GM12865 (cell line): Measurements from ENCODE around the gene NTN1.

Experiments
- DNase-seq: peaks from one replicate; pipeline ENCODE4 v3.0.0; 2010; ENCODE audit warnings: low read depth
- H3K4me3 ChIP-seq: 2 replicates; pipeline ENCODE4 v1.5.1; 2011; ENCODE audit warnings: mild to moderate bottlenecking, low read depth, low read length, control low read depth
- TF ChIP-seq, protein P1 (sequence below): IDR thresholded peaks from 2 replicates; pipeline ENCODE4 v1.5.1; 2011; ENCODE audit warnings: low read length, control low read depth, low read depth, inconsistent platforms; ENCODE audit not compliant: insufficient read depth; ENCODE audit errors: missing control alignments

NTN1 gene

DNA sequence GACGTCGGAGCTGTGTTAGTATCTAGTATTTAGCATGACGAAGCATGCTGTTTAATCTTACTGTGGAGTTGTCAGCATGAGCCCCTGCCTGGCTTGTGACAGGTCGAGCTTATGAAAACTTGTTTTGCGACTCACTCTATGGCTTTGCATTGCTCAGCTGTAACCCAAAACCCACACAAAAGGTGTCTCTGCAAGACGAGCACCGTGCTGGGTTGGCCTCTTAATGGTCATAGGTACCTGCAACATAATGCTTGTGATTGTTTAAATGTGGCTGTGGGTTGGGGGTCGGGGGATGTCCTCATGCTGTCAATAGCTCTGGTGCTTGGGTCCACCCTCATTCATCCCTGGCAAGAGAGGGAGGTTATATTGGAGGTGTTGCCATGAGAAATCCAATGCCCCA, 5.4 kb downstream of the NTN1 start:
- no peak overlapping the region for H3K4me3 ChIP-seq
- TF ChIP-seq, protein P1, sequence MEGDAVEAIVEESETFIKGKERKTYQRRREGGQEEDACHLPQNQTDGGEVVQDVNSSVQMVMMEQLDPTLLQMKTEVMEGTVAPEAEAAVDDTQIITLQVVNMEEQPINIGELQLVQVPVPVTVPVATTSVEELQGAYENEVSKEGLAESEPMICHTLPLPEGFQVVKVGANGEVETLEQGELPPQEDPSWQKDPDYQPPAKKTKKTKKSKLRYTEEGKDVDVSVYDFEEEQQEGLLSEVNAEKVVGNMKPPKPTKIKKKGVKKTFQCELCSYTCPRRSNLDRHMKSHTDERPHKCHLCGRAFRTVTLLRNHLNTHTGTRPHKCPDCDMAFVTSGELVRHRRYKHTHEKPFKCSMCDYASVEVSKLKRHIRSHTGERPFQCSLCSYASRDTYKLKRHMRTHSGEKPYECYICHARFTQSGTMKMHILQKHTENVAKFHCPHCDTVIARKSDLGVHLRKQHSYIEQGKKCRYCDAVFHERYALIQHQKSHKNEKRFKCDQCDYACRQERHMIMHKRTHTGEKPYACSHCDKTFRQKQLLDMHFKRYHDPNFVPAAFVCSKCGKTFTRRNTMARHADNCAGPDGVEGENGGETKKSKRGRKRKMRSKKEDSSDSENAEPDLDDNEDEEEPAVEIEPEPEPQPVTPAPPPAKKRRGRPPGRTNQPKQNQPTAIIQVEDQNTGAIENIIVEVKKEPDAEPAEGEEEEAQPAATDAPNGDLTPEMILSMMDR = no peak
- DNase-seq = no peak

DNA sequence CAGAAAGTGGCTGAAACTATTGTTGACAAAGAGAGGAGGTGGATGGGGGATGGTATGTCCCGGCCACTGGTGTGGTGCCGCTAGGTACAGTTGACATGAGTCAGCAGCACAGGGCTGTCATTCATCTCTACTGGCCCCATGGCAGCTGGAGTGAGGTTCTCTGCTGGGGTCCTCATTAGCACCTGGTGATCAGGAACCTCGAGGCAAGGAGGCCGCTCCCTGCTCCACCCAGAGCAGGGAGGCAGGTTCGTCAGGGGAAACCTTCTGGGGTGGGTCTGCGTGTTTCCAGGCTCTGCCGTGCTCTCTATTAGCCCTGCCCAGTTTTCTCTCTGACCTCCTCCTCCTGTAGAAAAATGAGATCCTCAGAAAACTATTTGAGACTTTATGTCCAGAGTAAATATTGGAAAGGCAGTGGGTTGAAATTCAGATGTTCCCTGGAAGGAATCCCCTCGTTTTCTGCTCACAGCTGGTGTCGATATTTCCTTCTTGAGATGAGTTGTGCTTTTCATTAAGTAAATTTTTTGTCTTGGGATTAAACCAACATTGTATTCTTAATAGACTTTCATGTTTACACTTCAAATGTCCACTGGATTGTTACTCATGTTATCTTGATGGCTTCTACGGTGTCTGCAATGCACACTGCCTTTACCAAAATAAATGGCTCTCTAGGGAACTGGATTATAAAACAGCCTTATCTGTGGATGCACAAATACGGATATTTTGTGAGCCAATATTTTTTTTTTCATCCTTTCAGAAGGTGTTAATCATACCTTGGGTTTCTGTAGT, 7.1 kb downstream of the NTN1 start:
- no peak overlapping the region for H3K4me3 ChIP-seq
- TF ChIP-seq, protein P1 = no peak
- no peak for DNase-seq

DNA sequence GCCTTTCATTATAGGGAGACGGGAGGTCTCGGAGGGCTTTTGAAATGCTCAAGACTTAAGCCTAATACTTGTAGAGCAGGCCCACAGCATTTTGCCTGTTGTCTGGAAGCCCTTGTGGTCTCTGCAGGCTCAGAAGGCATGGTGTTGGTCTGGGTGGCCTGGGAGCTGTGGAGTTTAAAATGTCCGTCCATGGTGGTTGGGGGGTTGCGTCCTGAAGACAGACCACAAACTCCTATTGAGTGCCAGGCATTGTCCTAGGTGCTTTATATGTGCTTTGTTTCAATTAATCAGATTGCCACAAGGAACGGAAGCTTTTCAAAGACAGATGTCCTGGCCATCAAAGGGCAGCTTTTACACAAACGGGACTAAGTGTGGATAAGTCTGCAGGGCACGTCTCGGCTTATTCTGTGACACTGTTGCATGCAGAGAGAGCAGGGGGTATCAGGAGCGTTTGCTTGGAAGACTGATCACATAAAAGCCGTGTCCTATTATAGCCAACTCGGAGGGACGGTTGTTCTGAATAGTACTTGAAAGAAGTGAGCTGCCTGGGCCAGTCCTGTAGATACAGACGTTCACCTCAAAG, 7.8 kb downstream of the NTN1 start:
- TF ChIP-seq, protein P1 = no peak
- DNase-seq = no peak
- no peak overlapping the region for H3K4me3 ChIP-seq

GRCh38 chr17:9032151-9032550, 10.8 kb downstream of the NTN1 start:
- H3K4me3 ChIP-seq = no peak overlapping the region
- TF ChIP-seq, protein P1 = no peak
- DNase-seq = no peak

- no peak overlapping the region for H3K4me3 ChIP-seq
- TF ChIP-seq, protein P1 = no peak
- DNase-seq = no peak
These were observed 11.3 kb downstream of the NTN1 start for GRCh38 chr17:9032583-9032982.

GRCh38 chr17:9035249-9035648, 13.9 kb downstream of the NTN1 start:
- TF ChIP-seq, protein P1 = no peak
- H3K4me3 ChIP-seq = no peak overlapping the region
- DNase-seq = no peak
